K562 (cell line): Measurements from ENCODE around the gene ACBD4. TPM values are rescaled to one million over a fixed set of nuclear protein-coding genes. Genes with fewer than 3 reads are reported as not detected.

Experiments used
- ATAC-seq: fragments of 200-7000 bp; cut with Tn5 transposase; 3 replicates; pipeline ENCODE4 v1.9.1; 2020; ENCODE audit warnings: moderate library complexity
- BruUV-seq: library from RNA; stranded (reverse); fragments of 400-500 nt; replicated peaks from 2 replicates; lab custom pipeline; 2021; lab: Mats Ljungman, UMichigan
- CTCF ChIA-PET: fragments of 300-600 bp; formaldehyde crosslinking; extraction: SDS; loops from one replicate; lab custom pipeline; 2021; ENCODE audit warnings: low intra/inter-chr PET ratio; lab: Yijun Ruan, JAX
- POLR2A ChIA-PET: fragments of 300-600, 350-650 bp; sonication (Branson Sonifier 250); formaldehyde crosslinking; extraction: SDS; loops from one replicate; lab custom pipeline; 2021; ENCODE audit warnings: antibody characterized with exemption, inconsistent platforms; lab: Yijun Ruan, JAX
- DNase-seq, 4 experiments: peaks; one replicate each; pipeline versions ENCODE4 v3.0.0 to v3.0.0-alpha.2; 2011 to 2018; ENCODE audit warnings: low spot score in 3 of 4, mixed read lengths in 3 of 4; ENCODE audit errors: extremely low read depth in 1 of 4
- FAIRE-seq: peaks from 2 replicates; lab custom pipeline; 2011; peaks lifted over from hg19 to GRCh38; lab: Jason Lieb, UNC
- H2AFZ ChIP-seq: 2 replicates; pipeline ENCODE4 v1.6.0; 2011; ENCODE audit warnings: low read depth, low read length, control low read depth, inconsistent platforms
- H3K27ac ChIP-seq: fragments of 200-600 bp; 3 replicates; pipeline ENCODE4 v1.8.0; 2011; ENCODE audit warnings: low read depth, mild to moderate bottlenecking, control low read depth, inconsistent platforms, low read length, moderate library complexity, mixed read lengths; ENCODE audit errors: extremely low read depth
- H3K27me3 ChIP-seq, 2 experiments: fragments of 300-600 bp in 1 of 2; 2 replicates in 1 of 2; 3 replicates in 1 of 2; pipeline versions ENCODE4 v1.6.0 to v1.8.0; 2011; ENCODE audit warnings: inconsistent platforms in 2 of 2, low read length in 2 of 2, mild to moderate bottlenecking in 1 of 2, mixed read lengths in 1 of 2, moderate library complexity in 1 of 2; ENCODE audit not compliant: control insufficient read depth in 2 of 2, insufficient read depth in 2 of 2
- H3K36me3 ChIP-seq: fragments of 300-600 bp; 3 replicates; pipeline ENCODE4 v1.8.0; 2011; ENCODE audit warnings: mild to moderate bottlenecking, low read length, inconsistent platforms; ENCODE audit not compliant: control insufficient read depth, insufficient read depth
- H3K4me1 ChIP-seq, 2 experiments: fragments of 200-600 bp in 1 of 2; replicated peaks in 1 of 2; 2 replicates in 1 of 2; 3 replicates in 1 of 2; pipeline versions ENCODE4 v1.5.1 to v1.8.0; 2011; ENCODE audit warnings: inconsistent platforms in 2 of 2, low read length in 2 of 2, mild to moderate bottlenecking in 1 of 2, mixed read lengths in 1 of 2, moderate library complexity in 1 of 2; ENCODE audit not compliant: control insufficient read depth in 2 of 2, insufficient read depth in 2 of 2
- H3K4me2 ChIP-seq: 2 replicates; pipeline ENCODE4 v1.6.1; 2011; ENCODE audit warnings: low read length, control low read depth, inconsistent platforms, mixed read lengths; ENCODE audit not compliant: insufficient read depth
- H3K4me3 ChIP-seq: fragments of 200-600 bp; sonication (generic), shearing (Covaris generic); 2 replicates; pipeline ENCODE4 v1.5.1; 2016; ENCODE audit warnings: control low read depth, inconsistent platforms
- H3K79me2 ChIP-seq: fragments of 200-600 bp; 3 replicates; pipeline ENCODE4 v1.8.0; 2011; ENCODE audit warnings: low read length, inconsistent platforms; ENCODE audit not compliant: control insufficient read depth, insufficient read depth
- H3K9ac ChIP-seq, 2 experiments: 2 replicates each; pipeline versions ENCODE4 v1.6.0 to v1.6.1; 2011; ENCODE audit warnings: low read depth in 2 of 2, low read length in 2 of 2, control low read depth in 1 of 2, inconsistent platforms in 1 of 2, mild to moderate bottlenecking in 1 of 2, mixed read lengths in 1 of 2; ENCODE audit not compliant: insufficient read depth in 1 of 2
- H3K9me1 ChIP-seq: one replicate; pipeline ENCODE4 v1.6.0; 2011; ENCODE audit warnings: inconsistent platforms, mild to moderate bottlenecking, low read length, moderate library complexity; ENCODE audit not compliant: control insufficient read depth, insufficient read depth
- H3K9me3 ChIP-seq: replicated peaks from 2 replicates; pipeline ENCODE4 v1.5.1; 2011; ENCODE audit warnings: low read depth, low read length, inconsistent platforms; ENCODE audit not compliant: control insufficient read depth, insufficient read depth
- H4K20me1 ChIP-seq: replicated peaks from 2 replicates; pipeline ENCODE4 v1.6.1; 2011; ENCODE audit warnings: low read length, inconsistent platforms, mixed read lengths; ENCODE audit not compliant: control insufficient read depth, insufficient read depth
- CBX8 ChIP-seq: fragments of 200-600 bp; sonication (generic); IDR thresholded peaks from 2 replicates; pipeline ENCODE4 v1.6.1; 2012; ENCODE audit warnings: borderline replicate concordance, mixed run types, low read depth, mild to moderate bottlenecking, moderate library complexity, mixed read lengths, low read length, control low read depth, inconsistent platforms; ENCODE audit not compliant: poor library complexity, severe bottlenecking; ENCODE audit errors: extremely low read depth
- KAT7 ChIP-seq: sonication (generic); formaldehyde crosslinking; IDR thresholded peaks from 2 replicates; pipeline ENCODE4 v1.8.0; 2022; ENCODE audit warnings: missing genetic modification reagents, mild to moderate bottlenecking, borderline replicate concordance
- PHF21A ChIP-seq: fragments of 450-650 bp; IDR thresholded peaks from 2 replicates; pipeline ENCODE4 v1.6.1; 2017; ENCODE audit warnings: low read depth, borderline replicate concordance
- PHTF2 ChIP-seq: fragments of 250-450 bp; sonication (Bioruptor Pico); IDR thresholded peaks from 2 replicates; pipeline ENCODE4 v1.5.0; 2021; ENCODE audit warnings: mild to moderate bottlenecking
- RBBP5 ChIP-seq: fragments of 200-600 bp; sonication (generic); IDR thresholded peaks from 2 replicates; pipeline ENCODE4 v1.6.1; 2012; ENCODE audit warnings: borderline replicate concordance, mild to moderate bottlenecking, low read length, control low read depth, inconsistent platforms; ENCODE audit not compliant: insufficient read depth, poor library complexity, severe bottlenecking
- ZC3H8 ChIP-seq: fragments of 450-650 bp; IDR thresholded peaks from 2 replicates; pipeline ENCODE4 v1.6.1; 2017
- ZNF217 ChIP-seq: sonication (generic); formaldehyde crosslinking; IDR thresholded peaks from 2 replicates; pipeline ENCODE4 v1.8.0; 2022; ENCODE audit warnings: mild to moderate bottlenecking, missing genetic modification reagents
- ZNF584 ChIP-seq: fragments of 200-800 bp; sonication (Bioruptor generic); IDR thresholded peaks from 2 replicates; pipeline ENCODE4 v1.6.1; 2016; ENCODE audit warnings: low read depth, mild to moderate bottlenecking, missing genetic modification characterization, missing compliant biosample characterization
- ZNF696 ChIP-seq: fragments of 250-450 bp; sonication (Bioruptor Pico); conservative IDR thresholded peaks from 2 replicates; pipeline ENCODE4 v1.4.0; 2020; ENCODE audit warnings: mild to moderate bottlenecking, moderate library complexity
- ZNF707 ChIP-seq: fragments of 250-450 bp; sonication (Bioruptor Pico); conservative IDR thresholded peaks from 2 replicates; pipeline ENCODE4 v1.8.0; 2022; ENCODE audit warnings: inconsistent platforms, mild to moderate bottlenecking, moderate library complexity
- WGBS: fragments of 100-300 bp; shearing (Covaris generic); methylation state at CpG from one replicate; pipeline ENCODE4 v1.1.6; 2016; ENCODE audit warnings: low coverage, mixed read lengths; ENCODE audit not compliant: insufficient coverage; ENCODE audit errors: missing lambda C conversion rate; 5-methylcytosine and 5-hydroxymethylcytosine counted together
- in situ Hi-C: fragments of 300-500 bp; cut with MboI; formaldehyde crosslinking; loops from 4 replicates; pipeline ENCODE4 v1.15.0; 2018; ENCODE audit warnings: inconsistent platforms, mixed read lengths
- intact Hi-C: fragments of 100-400 bp; cut with micrococcal nuclease; formaldehyde crosslinking; loops from 2 replicates; pipeline ENCODE4 v1.14.2; 2022
- polyA plus RNA-seq, 8 experiments: library from polyadenylated mRNA; depleted of rRNA in 4 of 8; stranded (reverse) in 5 of 8; unstranded in 3 of 8; fragments of >200 nt; fragmentation: Nextera tagmentation in 2 of 8; fragmentation: Illumina TruSeq in 1 of 8; extraction: Ambion mirVana in 2 of 8; extraction: Trizol in 1 of 8; gene quantifications; 2 replicates each; pipeline versions ENCODE4 v1.2.1 to v1.2.3, GENCODE V29; 2011 to 2014; ENCODE audit warnings: inconsistent platforms in 1 of 8, missing spikeins in 1 of 8
- total RNA-seq, 7 experiments: library from RNA; depleted of rRNA in 6 of 7; stranded (reverse); fragments of >200 nt in 6 of 7; fragmentation: Illumina TruSeq in 2 of 7; extraction: Trizol in 2 of 7; gene quantifications; 2 replicates each; pipeline versions ENCODE4 v1.2.1 to v1.2.3, GENCODE V29; 2011 to 2021; ENCODE audit warnings: low replicate concordance in 1 of 7
- TF ChIP-seq, protein P1 (sequence below): IDR thresholded peaks from 3 replicates; pipeline ENCODE4 v1.6.1; 2011; ENCODE audit warnings: borderline replicate concordance, mild to moderate bottlenecking, moderate library complexity; ENCODE audit not compliant: insufficient read length; ENCODE audit errors: extremely low read depth
- TF ChIP-seq, protein P2 (sequence below): fragments of 250-450 bp; sonication (Bioruptor Pico); IDR thresholded peaks from 2 replicates; pipeline ENCODE4 v1.5.0; 2021

Gene ACBD4
- total and polyA plus RNA-seq, 9 of the 15 experiments (the other 6 are each of a cell fraction or from before 2014, with no cell fraction given), result 0.14 to 6.9 (median 4.6) TPM

DNA sequence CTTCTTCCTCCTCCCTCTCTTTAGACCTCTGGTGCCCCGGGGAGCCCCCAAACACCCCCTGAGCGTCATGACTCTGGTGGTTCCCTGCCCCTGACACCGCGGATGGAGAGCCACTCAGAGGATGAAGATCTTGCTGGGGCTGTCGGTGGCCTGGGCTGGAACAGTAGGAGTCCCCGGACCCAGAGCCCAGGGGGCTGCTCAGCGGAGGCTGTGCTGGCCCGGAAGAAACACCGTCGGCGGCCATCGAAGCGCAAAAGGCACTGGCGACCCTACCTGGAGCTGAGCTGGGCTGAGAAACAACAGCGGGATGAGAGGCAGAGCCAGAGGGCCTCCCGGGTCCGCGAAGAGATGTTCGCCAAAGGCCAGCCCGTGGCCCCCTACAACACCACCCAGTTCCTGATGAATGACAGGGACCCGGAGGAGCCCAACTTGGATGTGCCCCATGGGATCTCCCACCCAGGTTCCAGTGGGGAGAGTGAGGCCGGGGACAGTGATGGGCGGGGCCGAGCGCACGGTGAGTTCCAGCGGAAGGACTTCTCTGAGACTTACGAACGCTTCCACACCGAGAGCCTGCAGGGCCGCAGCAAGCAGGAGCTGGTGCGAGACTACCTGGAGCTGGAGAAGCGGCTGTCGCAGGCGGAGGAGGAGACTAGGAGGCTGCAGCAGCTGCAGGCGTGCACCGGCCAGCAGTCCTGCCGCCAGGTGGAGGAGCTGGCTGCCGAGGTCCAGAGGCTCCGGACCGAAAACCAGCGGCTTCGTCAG is 33.7 kb downstream of the ACBD4 start (continued):
- TF ChIP-seq, protein P1, sequence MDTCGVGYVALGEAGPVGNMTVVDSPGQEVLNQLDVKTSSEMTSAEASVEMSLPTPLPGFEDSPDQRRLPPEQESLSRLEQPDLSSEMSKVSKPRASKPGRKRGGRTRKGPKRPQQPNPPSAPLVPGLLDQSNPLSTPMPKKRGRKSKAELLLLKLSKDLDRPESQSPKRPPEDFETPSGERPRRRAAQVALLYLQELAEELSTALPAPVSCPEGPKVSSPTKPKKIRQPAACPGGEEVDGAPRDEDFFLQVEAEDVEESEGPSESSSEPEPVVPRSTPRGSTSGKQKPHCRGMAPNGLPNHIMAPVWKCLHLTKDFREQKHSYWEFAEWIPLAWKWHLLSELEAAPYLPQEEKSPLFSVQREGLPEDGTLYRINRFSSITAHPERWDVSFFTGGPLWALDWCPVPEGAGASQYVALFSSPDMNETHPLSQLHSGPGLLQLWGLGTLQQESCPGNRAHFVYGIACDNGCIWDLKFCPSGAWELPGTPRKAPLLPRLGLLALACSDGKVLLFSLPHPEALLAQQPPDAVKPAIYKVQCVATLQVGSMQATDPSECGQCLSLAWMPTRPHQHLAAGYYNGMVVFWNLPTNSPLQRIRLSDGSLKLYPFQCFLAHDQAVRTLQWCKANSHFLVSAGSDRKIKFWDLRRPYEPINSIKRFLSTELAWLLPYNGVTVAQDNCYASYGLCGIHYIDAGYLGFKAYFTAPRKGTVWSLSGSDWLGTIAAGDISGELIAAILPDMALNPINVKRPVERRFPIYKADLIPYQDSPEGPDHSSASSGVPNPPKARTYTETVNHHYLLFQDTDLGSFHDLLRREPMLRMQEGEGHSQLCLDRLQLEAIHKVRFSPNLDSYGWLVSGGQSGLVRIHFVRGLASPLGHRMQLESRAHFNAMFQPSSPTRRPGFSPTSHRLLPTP, result no peak

DNA sequence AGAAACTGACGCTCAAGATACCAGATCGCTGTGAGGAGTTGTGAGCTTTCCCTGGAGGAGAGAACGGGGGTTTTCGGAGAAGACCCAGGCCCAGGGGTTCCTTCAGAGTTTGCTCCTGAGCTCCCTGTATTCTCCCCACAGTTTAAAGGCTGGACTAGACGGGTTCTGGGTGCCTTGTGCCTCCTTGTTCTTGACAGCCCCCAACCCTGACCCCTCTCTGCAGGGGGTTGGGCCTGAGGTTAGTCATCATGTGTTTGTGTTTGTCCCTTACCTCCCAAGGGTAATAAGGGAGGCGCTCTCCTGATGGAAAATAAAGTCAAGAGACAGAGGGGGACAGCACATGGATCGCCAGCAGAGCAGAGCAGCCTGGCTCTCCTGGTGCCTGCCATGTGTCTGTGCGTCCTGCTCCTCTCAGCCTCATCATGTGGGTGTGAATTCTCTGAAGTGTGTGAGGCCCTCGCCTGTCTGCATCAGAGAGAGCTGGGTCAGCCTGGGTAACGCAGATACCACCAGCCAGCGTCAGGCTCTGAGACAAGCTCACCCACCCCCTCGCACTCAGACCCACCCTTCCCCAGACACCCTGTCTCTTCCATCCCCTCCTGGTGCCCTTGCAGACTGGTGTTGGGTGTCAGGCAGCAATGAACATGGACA is 34.9 kb downstream of the ACBD4 start:
- H3K4me2 ChIP-seq, result no peak overlapping the region
- no TSS peak for BruUV-seq
- H4K20me1 ChIP-seq, result no peaks in the 10 kb centered on the region
- peak overlapping the region in 1 of 2 experiments; percentile 80; a peak in 2 of 4 replicates for H3K9ac ChIP-seq
- POLR2A ChIA-PET, result interaction anchor here (0.6 to 7.9 kb wide), 3 partner anchors 9 to 26 kb away, joined by 3 to 73 read pairs (median 14); partner anchors contain the start of genes HEXIM1 and HEXIM2
- no peaks in the 10 kb centered on the region for H3K36me3 ChIP-seq
- H2AFZ ChIP-seq, result no peak overlapping the region
- WGBS, result 58% methylated on average over 11 of the region's 12 CpGs
- no peak overlapping the region for H3K27ac ChIP-seq
- H3K79me2 ChIP-seq, result no peaks in the 10 kb centered on the region
- ATAC-seq (peak; percentile 26; the same call in 1 of the 3 replicates), DNase-seq (no peak), FAIRE-seq (peak; percentile 67)
- no peak overlapping the region for H3K4me3 ChIP-seq
- in situ Hi-C loops, result no loop called here
- intact Hi-C loops, result no loop called here
- H3K27me3 ChIP-seq, result no peaks in the 10 kb centered on the region
- no peaks in the 10 kb centered on the region for H3K9me3 ChIP-seq
- H3K9me1 ChIP-seq, result no peaks in the 10 kb centered on the region
- CTCF ChIA-PET, result no interaction called here
- peaks cover 3 to 34% of the 10 kb centered on the region in 2 experiments; a peak in 4 of 5 replicates for H3K4me1 ChIP-seq
- no peak for TF ChIP-seq RBBP5
- no peak for TF ChIP-seq CBX8
- no peak for TF ChIP-seq ZNF696 (CRISPR knock-in tag)
- no peak for TF ChIP-seq PHF21A
- TF ChIP-seq PHTF2 (CRISPR knock-in tag), result no peak
- TF ChIP-seq, protein P2, sequence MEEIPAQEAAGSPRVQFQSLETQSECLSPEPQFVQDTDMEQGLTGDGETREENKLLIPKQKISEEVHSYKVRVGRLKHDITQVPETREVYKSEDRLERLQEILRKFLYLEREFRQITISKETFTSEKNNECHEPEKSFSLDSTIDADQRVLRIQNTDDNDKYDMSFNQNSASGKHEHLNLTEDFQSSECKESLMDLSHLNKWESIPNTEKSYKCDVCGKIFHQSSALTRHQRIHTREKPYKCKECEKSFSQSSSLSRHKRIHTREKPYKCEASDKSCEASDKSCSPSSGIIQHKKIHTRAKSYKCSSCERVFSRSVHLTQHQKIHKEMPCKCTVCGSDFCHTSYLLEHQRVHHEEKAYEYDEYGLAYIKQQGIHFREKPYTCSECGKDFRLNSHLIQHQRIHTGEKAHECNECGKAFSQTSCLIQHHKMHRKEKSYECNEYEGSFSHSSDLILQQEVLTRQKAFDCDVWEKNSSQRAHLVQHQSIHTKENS (CRISPR knock-in tag), result no peak
- TF ChIP-seq ZNF707 (CRISPR knock-in tag), result no peak
- no peak for TF ChIP-seq ZNF217 (CRISPR knock-in tag)
- TF ChIP-seq ZNF584, result no peak
- TF ChIP-seq KAT7, result no peak
- no peak for TF ChIP-seq ZC3H8
